ENCODE measurements around the gene PDLIM7.
A peak's percentile ranks its signal among the peaks of the same experiment; 100 is the strongest.

The PDLIM7 gene

GRCh38 chr5:177455036-177455660 lies 42.3 kb downstream of the PDLIM7 start:
- FAIRE-seq, result no peak

DNA sequence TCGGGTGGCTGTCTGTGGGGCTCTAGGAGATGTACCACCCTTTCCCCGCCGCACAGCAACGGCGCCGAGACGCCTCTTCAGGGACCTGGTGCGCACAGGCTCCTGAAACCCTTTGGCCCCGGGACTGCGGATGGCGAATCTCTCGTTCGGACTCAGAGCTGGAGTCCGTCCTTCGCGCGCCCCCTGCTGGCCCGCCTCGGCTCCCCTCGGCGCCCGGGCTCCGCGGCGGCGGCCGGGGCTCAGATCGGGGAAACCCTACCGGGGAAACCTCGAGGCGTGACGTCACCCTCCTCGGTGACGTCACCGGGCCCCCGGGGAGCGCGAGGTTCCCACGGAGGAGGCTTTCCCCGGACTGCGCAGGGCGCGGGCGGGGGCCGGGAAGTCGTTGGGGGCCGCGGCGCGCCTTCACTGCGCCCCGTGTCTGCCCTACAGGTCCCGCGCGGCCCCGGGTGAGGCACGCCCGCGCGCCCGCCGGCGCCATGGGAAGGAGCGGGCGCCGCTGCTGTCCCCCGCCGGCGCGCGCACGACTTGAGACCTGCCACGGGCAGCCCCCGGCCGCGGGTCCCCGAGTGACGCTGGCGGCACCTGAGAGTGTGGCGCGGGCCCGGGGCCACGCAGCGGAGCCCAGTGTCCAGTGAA lies 42.9 kb downstream of the PDLIM7 start:
- FAIRE-seq, result no peak

- FAIRE-seq, result no peak
Measured at GRCh38 chr5:177453852-177454396, 43.5 kb downstream of the PDLIM7 start.

DNA sequence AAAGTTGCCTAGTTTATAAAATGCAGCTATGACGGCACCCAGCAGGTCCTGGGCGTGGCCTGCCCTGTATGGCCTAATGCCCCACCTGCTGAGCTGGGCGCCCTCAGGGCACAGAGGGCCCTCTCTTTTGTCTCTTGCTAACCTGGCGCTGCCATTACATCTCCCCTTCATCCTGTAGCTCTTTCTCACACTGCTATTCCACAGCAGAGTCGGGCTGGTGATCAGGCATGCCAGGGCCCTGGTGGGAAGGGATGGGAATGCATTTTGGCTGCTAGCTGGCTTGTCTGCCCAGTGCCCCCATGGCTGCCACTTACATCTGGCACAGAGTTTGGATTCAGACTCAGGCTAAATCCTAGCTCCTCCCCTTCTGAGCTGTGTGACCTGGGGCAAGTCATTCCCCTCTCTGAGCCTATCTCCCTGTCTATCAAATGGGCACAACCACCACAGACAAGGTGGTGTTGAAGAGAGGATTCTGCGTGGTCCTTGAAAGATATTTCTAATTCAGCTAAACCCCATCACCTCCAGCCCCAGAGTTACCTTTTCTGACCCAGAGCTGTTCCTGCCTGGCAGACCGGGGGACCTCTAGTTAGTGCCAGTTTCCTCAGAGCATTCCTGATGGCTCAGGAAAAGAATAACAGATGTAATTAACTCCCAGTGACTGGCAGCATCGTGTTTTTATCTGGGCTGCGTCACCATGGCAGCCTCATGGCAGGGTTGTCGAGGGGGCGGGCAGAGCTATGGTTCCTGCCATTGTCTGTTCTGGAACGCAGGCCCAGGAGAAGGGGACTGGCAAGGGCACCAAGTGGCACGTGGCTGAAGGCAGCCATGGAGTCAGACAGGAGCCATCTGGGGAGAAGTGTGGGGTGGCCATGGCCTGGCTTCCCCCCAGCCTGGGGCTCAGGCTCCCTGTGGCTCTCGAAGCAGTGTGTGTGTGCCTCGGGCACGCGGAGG lies 44.4 kb downstream of the PDLIM7 start:
- no peak for FAIRE-seq

DNA sequence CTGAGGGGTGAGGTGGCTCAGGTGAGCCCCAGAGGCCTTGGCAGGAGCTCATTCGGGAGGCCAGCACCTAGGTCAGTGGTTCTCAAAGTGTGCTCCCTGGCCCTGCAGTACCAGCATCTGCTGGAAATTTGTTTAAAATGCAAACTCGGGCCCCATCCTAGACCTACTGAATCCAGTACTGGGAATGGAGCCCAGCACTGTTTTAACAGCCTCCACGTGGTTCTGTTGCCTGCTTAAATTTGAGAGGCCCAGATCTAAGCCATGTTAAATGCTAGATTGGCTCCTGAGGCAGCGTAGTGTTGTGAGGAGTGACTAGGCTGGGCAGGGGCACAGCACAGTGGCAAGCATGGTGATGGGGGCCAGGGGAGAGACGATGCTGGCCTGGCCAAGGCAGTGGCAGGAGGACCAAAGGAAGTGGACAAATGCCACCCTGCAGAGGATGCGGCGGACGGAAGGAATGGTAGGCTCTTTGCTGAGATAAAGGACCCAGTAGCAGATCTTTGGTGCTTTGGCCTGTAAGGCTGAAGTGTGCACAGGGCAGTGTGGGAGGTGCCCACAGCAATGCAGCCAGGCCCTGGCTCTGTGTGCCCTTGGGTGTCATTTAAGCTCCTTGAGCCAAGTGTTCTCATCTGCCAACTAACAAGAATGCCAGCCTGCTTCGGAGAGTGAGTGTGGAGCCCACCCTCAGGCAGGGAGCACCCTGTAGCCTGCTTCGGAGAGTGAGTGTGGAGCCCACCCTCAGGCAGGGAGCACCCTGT lies 46.6 kb downstream of the PDLIM7 start:
- FAIRE-seq, result no peak

- no peak for FAIRE-seq
Measured at GRCh38 chr5:177449140-177450061, 48.0 kb downstream of the PDLIM7 start.

DNA sequence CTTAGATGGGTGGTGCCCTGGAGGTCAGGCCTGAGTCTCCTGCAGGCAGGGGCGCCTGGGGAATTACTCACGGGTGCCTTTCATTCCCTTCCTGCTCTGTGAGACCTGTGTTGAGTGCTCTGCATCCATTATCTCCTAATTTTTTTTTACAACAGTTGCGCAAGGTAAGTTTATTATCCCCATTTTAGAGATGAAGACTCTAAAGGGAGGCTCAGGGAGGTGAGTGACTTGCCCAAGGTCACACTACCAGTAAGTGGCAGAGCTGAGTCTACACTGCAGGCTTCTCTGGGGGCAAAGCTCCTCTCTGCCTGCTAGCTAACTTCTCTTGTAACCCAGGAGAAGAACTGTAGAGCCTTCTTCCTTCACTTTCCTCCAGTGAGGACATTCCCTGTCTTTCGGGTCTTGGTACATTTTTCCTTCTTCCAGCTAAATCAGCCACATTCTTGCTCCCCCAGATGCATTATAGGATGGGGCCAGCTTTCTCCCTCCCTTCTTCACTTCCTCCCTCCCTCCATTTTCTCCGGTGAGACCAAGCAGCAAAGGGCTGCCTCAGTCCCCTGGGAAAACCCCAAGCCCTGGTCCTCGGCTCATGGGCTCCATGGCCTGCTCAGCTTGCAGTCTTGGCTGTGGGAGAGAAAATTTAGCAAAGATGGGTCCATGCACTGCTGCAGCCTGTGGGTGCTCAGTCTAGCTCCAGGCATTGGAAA lies 49.0 kb downstream of the PDLIM7 start:
- FAIRE-seq, result no peak

GRCh38 chr5:177447611-177448243 lies 49.7 kb downstream of the PDLIM7 start:
- no peak for FAIRE-seq

GRCh38 chr5:177447066-177447610 lies 50.3 kb downstream of the PDLIM7 start:
- no peak for FAIRE-seq

GRCh38 chr5:177446200-177447065 lies 51.0 kb downstream of the PDLIM7 start, which contains the start of gene PRR7:
Gene PRR7, plus strand, starts transcription at chr5:177446814. Its CDS starts 8,254 bp downstream, at chr5:177455068.
- FAIRE-seq, result no peak

DNA sequence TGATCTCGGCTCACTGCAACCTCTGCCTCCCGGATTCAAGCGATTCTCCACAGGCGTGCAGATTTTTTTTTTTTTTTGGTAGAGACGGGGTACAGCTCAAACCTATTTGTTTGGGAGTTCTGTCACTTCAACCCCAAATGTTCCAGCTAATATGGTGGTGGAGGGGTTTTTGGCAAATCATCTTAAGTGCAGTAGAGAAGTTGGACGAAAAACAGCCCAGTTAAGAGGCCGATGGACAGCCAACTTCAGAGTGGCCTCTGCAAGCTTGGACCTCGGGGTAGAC lies 51.5 kb downstream of the PDLIM7 start:
- no peak for FAIRE-seq

GRCh38 chr5:177445052-177445916 lies 52.1 kb downstream of the PDLIM7 start:
- FAIRE-seq, result peak; percentile 31

- FAIRE-seq, result no peak
Measured at GRCh38 chr5:177444106-177445051, 53.0 kb downstream of the PDLIM7 start.

- no peak for FAIRE-seq
Measured at GRCh38 chr5:177443144-177443983, 54.0 kb downstream of the PDLIM7 start.

GRCh38 chr5:177442066-177442826 lies 55.2 kb downstream of the PDLIM7 start:
- FAIRE-seq, result no peak

All from G401.6 (cell line).